ENCODE data around the gene HHIP. TPM values are rescaled to one million over a fixed set of nuclear protein-coding genes. Genes with fewer than 3 reads are reported as not detected.

The HHIP gene
- total RNA-seq, 4 donors from 2014 or later: 0.60 to 5.3 (median 2.6) TPM

DNA sequence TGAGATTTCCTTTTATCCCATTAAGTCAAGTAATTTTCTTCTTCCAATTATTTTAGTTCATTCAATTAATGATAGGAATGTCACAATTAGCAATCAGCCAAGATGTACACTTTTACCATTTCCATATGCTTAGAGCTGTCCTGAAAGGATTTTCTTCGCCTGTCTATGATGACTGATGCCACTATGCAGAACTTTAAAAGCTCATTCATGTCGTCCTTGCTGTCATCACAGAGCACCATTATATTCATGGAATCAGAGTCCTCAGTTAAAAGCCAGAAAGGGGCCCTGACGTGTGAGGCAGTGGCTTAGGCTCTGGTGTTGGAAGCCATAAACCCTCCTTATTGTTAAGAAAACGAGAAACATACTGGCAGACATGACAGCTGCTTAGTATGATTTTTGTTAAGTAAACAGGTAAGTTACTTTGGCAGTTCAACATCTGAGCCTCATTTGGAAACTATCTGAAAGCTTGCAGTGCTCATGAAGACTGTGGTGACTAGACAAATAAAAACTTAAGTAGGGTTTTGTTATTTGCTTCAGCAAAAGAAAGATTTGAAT lies 73.1 kb downstream of the HHIP start:
- no peak for DNase-seq (ENCODE audit: low spot score in 2 of 2)
- TF ChIP-seq EP300 (IDR thresholded peaks at IDR 0.05) (no peak), POLR2A (IDR thresholded peaks at IDR 0.05) (no peak), CTCF (IDR thresholded peaks at IDR 0.05) (no peak)
- WGBS, 2 donors: 53 to 59% methylated on average over 4 of the region's 4 CpGs

DNA sequence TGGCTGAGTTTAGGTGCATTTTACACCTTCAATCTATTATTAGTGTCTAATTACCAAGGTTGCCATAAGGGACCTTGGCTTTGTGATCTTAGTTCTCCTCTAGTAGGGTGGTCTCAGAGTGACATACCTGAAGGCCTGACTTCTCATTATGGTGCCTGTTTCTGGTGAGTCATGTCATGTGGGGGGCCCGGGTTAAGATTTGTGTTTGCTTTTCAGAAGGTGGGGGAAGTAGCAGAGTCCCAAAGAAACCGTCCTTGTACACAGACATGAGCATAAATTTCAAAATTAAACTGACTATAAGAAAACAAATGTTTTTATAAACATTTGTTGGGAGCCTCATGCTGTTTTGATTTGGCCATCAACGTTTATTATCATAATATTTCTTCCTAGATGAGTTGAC lies 74.5 kb downstream of the HHIP start:
- no peak for TF ChIP-seq CTCF (IDR thresholded peaks at IDR 0.05)
- TF ChIP-seq POLR2A (IDR thresholded peaks at IDR 0.05): no peak
- TF ChIP-seq EP300 (IDR thresholded peaks at IDR 0.05): no peak
- H3K4me3 ChIP-seq: no peak overlapping the region
- peaks cover 0 to 4% (median 0%) of the 10 kb centered on the region in 4 donors for H3K4me1 ChIP-seq
- H3K27ac ChIP-seq: no peak overlapping the region
- H3K27me3 ChIP-seq: no peaks in the 10 kb centered on the region
- no peak for DNase-seq (ENCODE audit: low spot score in 2 of 2)
- H3K36me3 ChIP-seq: no peaks in the 10 kb centered on the region
- WGBS, 2 donors: 50 to 56% methylated on average over 3 of the region's 3 CpGs
- no peaks in the 10 kb centered on the region for H3K9me3 ChIP-seq

More for the DNA sequence above, 73.1 kb downstream of the HHIP start:
- Histone ChIP-seq H3K27ac (no peak overlapping the region), H3K4me1 (peaks cover 0 to 4% (median 0%) of the 10 kb centered on the region in 4 donors), H3K9me3 (no peaks in the 10 kb centered on the region), H3K4me3 (no peak overlapping the region), H3K36me3 (no peaks in the 10 kb centered on the region), H3K27me3 (no peaks in the 10 kb centered on the region)

GRCh38 chr4:144721994-144722393 lies 76.0 kb downstream of the HHIP start:
- H3K4me1 ChIP-seq: peaks cover 0 to 4% (median 0%) of the 10 kb centered on the region in 4 donors
- no peaks in the 10 kb centered on the region for H3K9me3 ChIP-seq
- no peak overlapping the region for H3K4me3 ChIP-seq
- no peak for DNase-seq (ENCODE audit: low spot score in 2 of 2)
- H3K27ac ChIP-seq: no peak overlapping the region
- TF ChIP-seq EP300 (IDR thresholded peaks at IDR 0.05): no peak
- no peak for TF ChIP-seq CTCF (IDR thresholded peaks at IDR 0.05)
- TF ChIP-seq POLR2A (IDR thresholded peaks at IDR 0.05): no peak
- H3K27me3 ChIP-seq: no peaks in the 10 kb centered on the region
- H3K36me3 ChIP-seq: no peaks in the 10 kb centered on the region

- Histone ChIP-seq H3K27ac (no peak overlapping the region), H3K9me3 (no peaks in the 10 kb centered on the region), H3K4me1 (peaks cover 0 to 4% (median 0%) of the 10 kb centered on the region in 4 donors), H3K4me3 (no peak overlapping the region), H3K36me3 (no peaks in the 10 kb centered on the region), H3K27me3 (no peaks in the 10 kb centered on the region)
- DNase-seq (ENCODE audit: low spot score in 2 of 2): no peak
- no peak for TF ChIP-seq EP300 (IDR thresholded peaks at IDR 0.05)
- no peak for TF ChIP-seq POLR2A (IDR thresholded peaks at IDR 0.05)
- TF ChIP-seq CTCF (IDR thresholded peaks at IDR 0.05): no peak
These were observed 77.5 kb downstream of the HHIP start for GRCh38 chr4:144723471-144723870.

- Histone ChIP-seq H3K27me3 (no peaks in the 10 kb centered on the region), H3K9me3 (no peaks in the 10 kb centered on the region), H3K27ac (no peak overlapping the region), H3K36me3 (no peaks in the 10 kb centered on the region), H3K4me3 (no peak overlapping the region), H3K4me1 (no peaks in the 10 kb centered on the region)
- TF ChIP-seq EP300 (IDR thresholded peaks at IDR 0.05) (no peak), POLR2A (IDR thresholded peaks at IDR 0.05) (no peak), CTCF (IDR thresholded peaks at IDR 0.05) (no peak)
- WGBS, 2 donors: 86 to 91% methylated on average over 2 of the region's 2 CpGs
- no peak for DNase-seq (ENCODE audit: low spot score in 2 of 2)
These were observed 83.2 kb downstream of the HHIP start for GRCh38 chr4:144729175-144729574.
